Testis (tissue), 3 donors: Measurements from ENCODE around the gene PXYLP1. TPM values are rescaled to one million over a fixed set of nuclear protein-coding genes. Genes with fewer than 3 reads are reported as not detected.

ENCODE experiments used
- DNase-seq: peaks from one replicate; pipeline ENCODE4 v3.0.0-alpha.2; 2019
- H3K27ac ChIP-seq, 2 donors: fragments of 200-600 bp; sonication (generic); one replicate each; pipeline ENCODE4 v1.5.1; 2019
- H3K27me3 ChIP-seq: fragments of 200-600 bp; sonication (generic); one replicate; pipeline ENCODE4 v1.5.1; 2019
- H3K36me3 ChIP-seq: fragments of 200-600 bp; sonication (generic); one replicate; pipeline ENCODE4 v1.5.1; 2017; ENCODE audit warnings: low read depth; ENCODE audit errors: missing control alignments
- H3K4me1 ChIP-seq: fragments of 200-600 bp; sonication (generic); one replicate; pipeline ENCODE4 v1.5.1; 2019
- H3K4me3 ChIP-seq, 2 donors: fragments of 200-600 bp; sonication (generic); one replicate each; pipeline ENCODE4 v1.5.1; 2017 to 2019
- H3K9me3 ChIP-seq: fragments of 200-600 bp; sonication (generic); one replicate; pipeline ENCODE4 v1.5.1; 2017
- POLR2A ChIP-seq: fragments of 450-650 bp; IDR thresholded peaks from one replicate; pipeline ENCODE4 v1.6.1; 2017; ENCODE audit warnings: antibody characterized with exemption, mild to moderate bottlenecking, moderate library complexity
- WGBS, 2 donors: methylation state at CpG; one replicate each; pipeline ENCODE4 v1.1.5; 2018; 5-methylcytosine and 5-hydroxymethylcytosine counted together
- intact Hi-C: fragments of 100-400 bp; cut with DNase I; formaldehyde crosslinking; loops from one replicate; pipeline ENCODE4 v1.15.1; 2023; ENCODE audit warnings: low total_unique reads
- polyA plus RNA-seq: library from polyadenylated mRNA; stranded (reverse); fragments of 350-450 nt; fragmentation: Illumina TruSeq; extraction: RNeasy Lipid Tissue Mini Kit (QIAGEN cat#74804); gene quantifications from one replicate; pipeline ENCODE4 v1.2.3, GENCODE V29; 2014; ENCODE audit warnings: low read depth, low replicate concordance; ENCODE audit not compliant: insufficient read depth
- total RNA-seq, 2 donors: library from RNA; depleted of rRNA; stranded (reverse); fragments of >200 nt; gene quantifications; one replicate each; pipeline ENCODE4 v1.2.3, GENCODE V29; 2016
- TF ChIP-seq, protein P1 (sequence below), 3 experiments: fragments of 450-650 bp in 2 of 3; fragments of 200-600 bp in 1 of 3; sonication (generic) in 1 of 3; IDR thresholded peaks; one replicate each; pipeline ENCODE4 v1.5.1; 2016 to 2019; ENCODE audit warnings: antibody characterized with exemption in 3 of 3, mild to moderate bottlenecking in 2 of 3, moderate library complexity in 1 of 3

The PXYLP1 gene
- total and polyA plus RNA-seq, 3 donors from 2014 or later: 16.0 to 55.8 (median 31.6) TPM

- TF ChIP-seq, protein P1, sequence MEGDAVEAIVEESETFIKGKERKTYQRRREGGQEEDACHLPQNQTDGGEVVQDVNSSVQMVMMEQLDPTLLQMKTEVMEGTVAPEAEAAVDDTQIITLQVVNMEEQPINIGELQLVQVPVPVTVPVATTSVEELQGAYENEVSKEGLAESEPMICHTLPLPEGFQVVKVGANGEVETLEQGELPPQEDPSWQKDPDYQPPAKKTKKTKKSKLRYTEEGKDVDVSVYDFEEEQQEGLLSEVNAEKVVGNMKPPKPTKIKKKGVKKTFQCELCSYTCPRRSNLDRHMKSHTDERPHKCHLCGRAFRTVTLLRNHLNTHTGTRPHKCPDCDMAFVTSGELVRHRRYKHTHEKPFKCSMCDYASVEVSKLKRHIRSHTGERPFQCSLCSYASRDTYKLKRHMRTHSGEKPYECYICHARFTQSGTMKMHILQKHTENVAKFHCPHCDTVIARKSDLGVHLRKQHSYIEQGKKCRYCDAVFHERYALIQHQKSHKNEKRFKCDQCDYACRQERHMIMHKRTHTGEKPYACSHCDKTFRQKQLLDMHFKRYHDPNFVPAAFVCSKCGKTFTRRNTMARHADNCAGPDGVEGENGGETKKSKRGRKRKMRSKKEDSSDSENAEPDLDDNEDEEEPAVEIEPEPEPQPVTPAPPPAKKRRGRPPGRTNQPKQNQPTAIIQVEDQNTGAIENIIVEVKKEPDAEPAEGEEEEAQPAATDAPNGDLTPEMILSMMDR (IDR thresholded peaks at IDR 0.05): no peak
- no peak for TF ChIP-seq POLR2A
- Histone ChIP-seq H3K27me3 (no peaks in the 10 kb centered on the region), H3K4me3 (no peak overlapping the region), H3K9me3 (no peaks in the 10 kb centered on the region), H3K36me3 (no peaks in the 10 kb centered on the region), H3K27ac (no peak overlapping the region), H3K4me1 (peaks cover 8% of the 10 kb centered on the region)
- intact Hi-C loops: loop anchor here (10.0 kb wide), 1 partner anchor 68 kb away; no protein-coding TSS in a partner anchor
- 83 to 89% methylated on average over 1 of the region's 1 CpG for WGBS, 2 donors
- no peak for DNase-seq
These were observed 4.7 kb downstream of the PXYLP1 start for GRCh38 chr3:141236361-141236760.

GRCh38 chr3:141237701-141238521 is 6.3 kb downstream of the PXYLP1 start:
- no peak for DNase-seq
- intact Hi-C loops: loop anchor here (10.0 kb wide), 1 partner anchor 67 kb away; no protein-coding TSS in a partner anchor
- Histone ChIP-seq H3K4me1 (peaks cover 4% of the 10 kb centered on the region), H3K9me3 (no peaks in the 10 kb centered on the region), H3K27me3 (no peaks in the 10 kb centered on the region), H3K4me3 (no peak overlapping the region), H3K27ac (no peak overlapping the region), H3K36me3 (no peaks in the 10 kb centered on the region)
- WGBS, 2 donors: 69 to 70% methylated on average over 9 to 14 of the region's 14 CpGs
- TF ChIP-seq, protein P1 (IDR thresholded peaks at IDR 0.05): no peak
- TF ChIP-seq POLR2A: no peak

- no peak for TF ChIP-seq POLR2A
- TF ChIP-seq, protein P1 (IDR thresholded peaks at IDR 0.05): no peak
- Histone ChIP-seq H3K36me3 (no peaks in the 10 kb centered on the region), H3K9me3 (no peaks in the 10 kb centered on the region), H3K4me3 (no peak overlapping the region), H3K27ac (no peak overlapping the region), H3K27me3 (no peaks in the 10 kb centered on the region), H3K4me1 (peaks cover 4% of the 10 kb centered on the region)
- WGBS, 2 donors: 81 to 84% methylated on average over 5 of the region's 5 CpGs
- DNase-seq: no peak
- intact Hi-C loops: loop anchor here (10.0 kb wide), 1 partner anchor 65 kb away; no protein-coding TSS in a partner anchor
These were observed 8.1 kb downstream of the PXYLP1 start for GRCh38 chr3:141239511-141240281.

GRCh38 chr3:141240286-141240685 is 8.7 kb downstream of the PXYLP1 start:
- H3K4me1 ChIP-seq: peaks cover 4% of the 10 kb centered on the region
- no peak overlapping the region for H3K27ac ChIP-seq

More at GRCh38 chr3:141240286-141240685, 8.7 kb downstream of the PXYLP1 start:
- Histone ChIP-seq H3K4me3 (no peak overlapping the region), H3K9me3 (no peaks in the 10 kb centered on the region), H3K36me3 (no peaks in the 10 kb centered on the region), H3K27me3 (no peaks in the 10 kb centered on the region)
- no peak for DNase-seq
- 42 to 53% methylated on average over 1 of the region's 1 CpG for WGBS, 2 donors
- intact Hi-C loops: no loop called here
- TF ChIP-seq, protein P1 (IDR thresholded peaks at IDR 0.05): no peak
- TF ChIP-seq POLR2A: no peak
